Mammary epithelial cell (primary cell): ENCODE data around the gene RTP3.

Experiments used
- CTCF ChIP-seq, 2 donors: IDR thresholded peaks in 1 of 2; conservative IDR thresholded peaks in 1 of 2; 2 replicates each; pipeline ENCODE4 v1.5.1; 2011 to 2012; ENCODE audit warnings: inconsistent platforms in 2 of 2, low read length in 2 of 2, mild to moderate bottlenecking in 2 of 2, control low read depth in 1 of 2, low read depth in 1 of 2; ENCODE audit not compliant: insufficient read depth in 1 of 2; ENCODE audit errors: extremely low read depth in 1 of 2
- EZH2 ChIP-seq: IDR thresholded peaks from 2 replicates; pipeline ENCODE4 v1.6.1; 2012; ENCODE audit warnings: low read length, inconsistent platforms, borderline replicate concordance

- TF ChIP-seq CTCF (conservative IDR thresholded peaks at IDR 0.05 in 1 of 2, IDR thresholded peaks at IDR 0.05 in 1 of 2; ENCODE audit: extremely low read depth in 1 of 2, insufficient read depth in 1 of 2, low read depth in 1 of 2, low read length in 2 of 2): no peak
- TF ChIP-seq EZH2: no peak
Observed at GRCh38 chr3:46464326-46465195, 33.2 kb upstream of the RTP3 start, which contains the start of gene LTF.
